ENCODE results near the gene SLC8A1.

GRCh38 chr2:40370007-40370395 lies 81.9 kb downstream of the SLC8A1 start:
- no peak for TF ChIP-seq CTCF (IDR thresholded peaks at IDR 0.05)
- no peak for TF ChIP-seq POLR2AphosphoS5 (IDR thresholded peaks at IDR 0.05)
- TF ChIP-seq POLR2A (IDR thresholded peaks at IDR 0.05): no peak
- TF ChIP-seq EP300 (IDR thresholded peaks at IDR 0.05; ENCODE audit: low read depth): no peak
